GM21825 (cell line): ENCODE results near the gene KRTAP10-5.
"Not testable (repeated sequence)": the region's sequence is repeated elsewhere in the genome, so short reads cannot be mapped to it uniquely, and the experiment has no call there.

ENCODE experiments used
- ATAC-seq: cut with Tn5 transposase; IDR thresholded peaks from one replicate; pipeline ENCODE4 v1.9.1; 2021; ENCODE audit warnings: mild to moderate bottlenecking, moderate library complexity; ENCODE audit not compliant: unreplicated experiment

The KRTAP10-5 gene

GRCh38 chr21:44572959-44573583 lies 7.3 kb downstream of the KRTAP10-5 start:
- ATAC-seq, result no peak

GRCh38 chr21:44571844-44572782 lies 8.3 kb downstream of the KRTAP10-5 start:
- no peak for ATAC-seq

GRCh38 chr21:44571296-44571695 lies 9.1 kb downstream of the KRTAP10-5 start:
- no peak for ATAC-seq

GRCh38 chr21:44569861-44570517 lies 10.4 kb downstream of the KRTAP10-5 start:
- ATAC-seq, result no peak

- ATAC-seq, result no peak
These were observed 11.5 kb downstream of the KRTAP10-5 start for GRCh38 chr21:44568667-44569556.

- no peak for ATAC-seq
These were observed 12.1 kb downstream of the KRTAP10-5 start for GRCh38 chr21:44568261-44568660.

GRCh38 chr21:44567481-44568171 lies 12.8 kb downstream of the KRTAP10-5 start:
- no peak for ATAC-seq

- no peak for ATAC-seq
These were observed 14.0 kb downstream of the KRTAP10-5 start for GRCh38 chr21:44566403-44566802.

GRCh38 chr21:44564886-44565598 lies 15.4 kb downstream of the KRTAP10-5 start:
- no peak for ATAC-seq

- ATAC-seq, result no peak
These were observed 16.3 kb downstream of the KRTAP10-5 start for GRCh38 chr21:44564099-44564498.

GRCh38 chr21:44558695-44559094 lies 21.7 kb downstream of the KRTAP10-5 start, which contains the start of gene KRTAP10-3:
KRTAP10-3 (minus strand) TSS chr21:44558795; CDS start chr21:44558715, 80 bp downstream.
- no peak for ATAC-seq

GRCh38 chr21:44558329-44558675 lies 22.1 kb downstream of the KRTAP10-5 start:
- ATAC-seq, result not testable (repeated sequence)

GRCh38 chr21:44557491-44558328 lies 22.7 kb downstream of the KRTAP10-5 start:
- no peak for ATAC-seq

- ATAC-seq, result no peak
These were observed 23.5 kb downstream of the KRTAP10-5 start for GRCh38 chr21:44556879-44557278.

- ATAC-seq, result no peak
These were observed 25.1 kb downstream of the KRTAP10-5 start for GRCh38 chr21:44555200-44555875.

- ATAC-seq, result no peak
These were observed 27.7 kb downstream of the KRTAP10-5 start for GRCh38 chr21:44552681-44553080.

GRCh38 chr21:44552136-44552535 lies 28.3 kb downstream of the KRTAP10-5 start:
- ATAC-seq, result no peak
